Skeletal muscle satellite cell (primary cell): ENCODE measurements around the gene LNX1. TPM values are rescaled to one million over a fixed set of nuclear protein-coding genes. Genes with fewer than 3 reads are reported as not detected.

Experiments
- H3K27me3 ChIP-seq: 2 replicates; pipeline ENCODE4 v1.7.0; 2013; ENCODE audit warnings: low read length; ENCODE audit not compliant: control insufficient read depth, insufficient read depth
- H3K36me3 ChIP-seq: 2 replicates; pipeline ENCODE4 v1.7.0; 2013; ENCODE audit warnings: mild to moderate bottlenecking, control low read depth, low read length; ENCODE audit not compliant: insufficient read depth
- H3K4me1 ChIP-seq: 2 replicates; pipeline ENCODE4 v1.7.0; 2013; ENCODE audit warnings: low read length; ENCODE audit not compliant: control insufficient read depth, insufficient read depth
- H3K4me2 ChIP-seq: 2 replicates; pipeline ENCODE4 v1.7.0; 2013; ENCODE audit warnings: mild to moderate bottlenecking, low read length
- H3K4me3 ChIP-seq: 2 replicates; pipeline ENCODE4 v1.7.0; 2013; ENCODE audit warnings: low read length
- H3K9ac ChIP-seq: 2 replicates; pipeline ENCODE4 v1.7.0; 2013; ENCODE audit warnings: mild to moderate bottlenecking, low read depth, low read length, moderate library complexity
- H3K9me3 ChIP-seq: replicated peaks from 2 replicates; pipeline ENCODE4 v1.7.0; 2013; ENCODE audit warnings: mild to moderate bottlenecking, control low read depth, low read length
- total RNA-seq: library from RNA; depleted of rRNA; stranded (reverse); fragments of >200 nt; gene quantifications from 2 replicates; pipeline ENCODE4 v1.2.3, GENCODE V29; 2012; rRNA removed

LNX1 gene
- total RNA-seq, result 2.8 and 3.9 TPM in 2 replicates

DNA sequence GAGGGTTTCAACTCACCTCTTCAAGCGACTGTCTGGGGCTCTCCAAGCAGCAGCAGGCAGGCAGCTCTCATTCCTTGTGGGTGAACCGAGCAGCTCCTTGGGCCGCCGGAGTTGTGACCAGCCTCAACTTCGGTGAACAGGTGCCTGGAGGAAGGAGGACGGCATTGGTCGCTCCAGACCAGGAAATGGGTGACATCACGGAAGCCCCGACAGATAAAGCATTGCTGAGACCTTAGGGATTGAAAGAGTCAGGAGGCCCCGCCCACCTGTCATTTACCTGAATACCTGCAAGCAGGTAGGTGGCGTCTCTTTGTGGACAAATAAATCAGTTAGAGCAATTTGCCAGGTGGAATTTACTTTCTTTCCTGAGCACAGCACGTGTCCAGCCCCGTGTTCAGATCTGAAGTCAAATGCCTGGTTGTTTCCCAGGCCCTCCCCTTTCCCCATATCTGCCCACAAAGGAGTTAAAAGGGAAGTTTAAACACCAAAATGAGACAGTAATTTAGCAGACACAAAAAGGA is at the start of gene LNX1:
Gene LNX1 (minus strand): TSS at position 115 of the 521 bp plus-strand sequence. CDS start 17,484 bp downstream, outside the sequence.
- H3K4me2 ChIP-seq, result no peak within 1 kb of the TSS
- H3K27me3 ChIP-seq, result no peaks in the 10 kb centered on the region
- no peaks in the 10 kb centered on the region for H3K36me3 ChIP-seq
- peaks cover 5% of the 10 kb centered on the region for H3K4me1 ChIP-seq
- no peak within 1 kb of the TSS for H3K4me3 ChIP-seq
- no peaks in the 10 kb centered on the region for H3K9me3 ChIP-seq
- no peak within 1 kb of the TSS for H3K9ac ChIP-seq

DNA sequence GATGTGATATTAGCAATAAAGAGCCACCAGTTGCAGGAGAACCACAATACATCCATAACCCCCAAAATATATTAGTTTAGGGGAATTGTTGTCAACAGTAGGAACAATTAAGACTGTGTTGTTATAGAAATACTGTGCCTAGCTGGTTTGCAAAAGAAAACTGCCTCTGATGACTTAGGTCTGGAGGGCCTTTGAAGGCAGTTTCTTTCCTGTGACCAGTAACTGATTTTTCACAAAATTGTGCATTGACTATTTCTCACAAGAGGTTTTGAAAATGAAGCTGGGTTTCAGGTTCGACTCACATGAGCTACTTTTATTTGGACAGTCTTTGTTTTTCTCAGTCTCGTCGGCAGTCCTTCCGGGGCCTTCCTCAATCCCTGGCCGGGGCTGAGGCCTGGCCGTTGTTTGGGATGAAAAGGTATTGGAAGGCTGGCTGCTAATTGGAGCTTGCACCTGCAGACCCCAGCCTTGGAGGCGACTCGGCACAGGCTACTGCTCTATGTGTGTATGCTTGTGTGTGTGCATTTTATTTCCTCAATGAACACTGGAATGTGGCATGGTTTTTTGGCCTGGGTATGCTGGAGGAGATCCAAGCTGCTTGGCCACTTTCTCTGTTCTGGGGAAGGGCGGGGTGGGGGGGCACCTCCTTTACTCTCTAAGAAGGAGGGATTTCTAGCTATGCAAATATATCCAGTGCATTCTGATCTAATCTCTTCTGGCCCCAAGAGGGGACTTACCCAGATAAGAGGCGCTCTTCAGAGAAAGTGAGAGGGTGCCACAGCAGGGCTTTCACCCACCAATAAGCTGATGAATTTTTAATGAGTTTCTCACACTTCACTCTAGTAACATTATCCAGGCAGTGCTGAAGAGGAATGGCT is 49.5 kb upstream of the LNX1 start:
- H3K36me3 ChIP-seq, result no peaks in the 10 kb centered on the region
- no peak overlapping the region for H3K9ac ChIP-seq
- no peak overlapping the region for H3K4me2 ChIP-seq
- no peak overlapping the region for H3K4me3 ChIP-seq
- no peaks in the 10 kb centered on the region for H3K27me3 ChIP-seq
- H3K4me1 ChIP-seq, result no peaks in the 10 kb centered on the region
- no peaks in the 10 kb centered on the region for H3K9me3 ChIP-seq

DNA sequence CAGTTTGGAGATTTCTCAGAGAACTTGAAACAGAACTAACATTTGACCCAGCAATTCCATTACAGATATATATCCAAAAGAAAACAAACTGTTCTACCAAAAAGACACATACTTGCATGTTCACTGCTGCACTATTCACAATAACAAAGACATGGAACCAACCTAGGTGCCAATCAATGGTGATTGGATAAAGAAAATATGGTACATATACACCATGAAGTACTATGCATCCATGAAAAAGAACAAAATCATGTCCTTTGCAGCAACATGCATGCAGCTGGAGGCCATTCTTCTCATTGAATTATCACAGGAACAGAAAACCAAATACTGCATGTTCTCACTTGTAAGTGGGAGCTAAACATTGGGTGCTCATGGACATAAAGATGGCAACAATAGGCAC is 47.6 kb upstream of the LNX1 start:
- Histone ChIP-seq H3K4me2 (no peak overlapping the region), H3K27me3 (no peaks in the 10 kb centered on the region), H3K9me3 (no peaks in the 10 kb centered on the region), H3K9ac (no peak overlapping the region), H3K36me3 (no peaks in the 10 kb centered on the region), H3K4me3 (no peak overlapping the region), H3K4me1 (peaks cover 1% of the 10 kb centered on the region)

DNA sequence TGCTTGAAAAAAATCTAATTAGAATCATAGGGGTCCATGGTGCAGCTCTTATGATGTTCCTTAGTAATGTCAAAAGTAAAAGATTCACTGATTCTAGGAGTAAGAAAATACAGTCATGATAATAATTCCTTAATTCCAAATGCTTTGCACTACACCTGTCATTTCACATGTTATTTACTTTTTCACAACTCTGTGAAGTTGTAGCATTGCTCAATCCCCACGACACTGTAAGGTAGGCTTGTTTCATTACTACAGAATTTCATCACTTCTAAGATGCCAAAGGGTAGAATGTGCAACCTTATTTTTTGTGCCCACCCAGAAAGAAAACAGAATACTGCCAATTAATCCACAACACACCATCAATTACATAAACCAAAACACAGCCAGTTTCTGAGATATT is 46.1 kb upstream of the LNX1 start:
- no peak overlapping the region for H3K4me3 ChIP-seq
- peaks cover 8% of the 10 kb centered on the region for H3K4me1 ChIP-seq
- no peaks in the 10 kb centered on the region for H3K9me3 ChIP-seq
- H3K4me2 ChIP-seq, result no peak overlapping the region
- H3K27me3 ChIP-seq, result no peaks in the 10 kb centered on the region
- no peak overlapping the region for H3K9ac ChIP-seq
- H3K36me3 ChIP-seq, result no peaks in the 10 kb centered on the region

DNA sequence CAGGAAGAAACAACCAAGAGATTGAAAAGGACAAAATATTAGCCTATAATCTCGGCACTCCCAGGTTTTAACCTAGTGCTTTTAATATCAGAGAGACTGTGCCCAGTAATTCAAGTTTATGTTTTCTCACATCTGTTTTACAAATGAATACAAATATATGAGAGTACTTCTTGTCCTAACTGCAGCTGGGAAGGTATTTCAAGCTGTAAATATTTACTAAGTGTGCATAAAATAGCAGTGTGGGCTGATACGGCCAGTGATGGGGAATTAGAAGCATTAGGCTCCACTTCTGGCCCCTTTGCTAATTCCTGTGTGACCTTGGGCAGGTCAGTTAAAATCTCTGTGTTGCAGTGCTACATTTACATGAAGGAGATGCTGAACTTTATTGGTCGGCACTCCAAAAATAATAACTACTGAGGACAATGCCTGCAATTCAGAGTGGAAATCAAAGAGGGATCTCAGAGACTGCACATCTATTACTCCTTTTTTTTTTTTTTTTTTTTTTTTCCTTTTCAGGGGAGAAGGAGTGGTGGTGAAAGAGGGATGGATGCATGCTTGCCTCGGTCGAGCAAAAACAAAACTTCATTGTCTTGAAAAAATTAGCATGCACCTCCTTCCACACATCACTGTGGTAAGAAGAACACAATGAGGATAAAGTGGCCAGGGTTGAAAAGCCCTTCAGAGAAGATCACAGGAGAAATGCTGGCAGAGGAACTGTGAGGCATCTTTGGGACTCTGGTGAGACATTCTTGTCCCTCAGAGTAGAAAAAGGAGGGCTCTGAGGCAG is 44.6 kb upstream of the LNX1 start:
- Histone ChIP-seq H3K9ac (no peak overlapping the region), H3K4me2 (no peak overlapping the region), H3K4me1 (peaks cover 8% of the 10 kb centered on the region), H3K4me3 (no peak overlapping the region), H3K36me3 (no peaks in the 10 kb centered on the region), H3K27me3 (no peaks in the 10 kb centered on the region), H3K9me3 (no peaks in the 10 kb centered on the region)

DNA sequence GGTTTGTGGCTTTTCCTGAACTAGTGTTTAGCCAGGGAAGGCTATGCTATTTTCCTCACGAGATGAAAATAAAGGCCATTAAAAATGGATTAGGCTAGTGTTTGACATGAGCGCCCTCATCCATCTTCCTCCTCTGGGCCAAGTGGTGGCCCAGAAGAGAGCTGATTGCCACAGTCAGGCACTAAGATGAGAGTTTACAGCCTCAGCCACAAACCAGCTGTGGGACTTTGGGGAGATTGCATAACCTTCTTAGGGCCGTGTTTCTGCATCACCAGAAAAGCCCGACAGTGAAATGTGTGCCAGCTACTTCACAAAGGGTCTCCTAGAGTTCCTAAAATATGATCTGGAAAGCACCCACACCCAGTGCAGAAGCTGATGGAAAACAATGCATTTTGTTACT is 42.3 kb upstream of the LNX1 start:
- Histone ChIP-seq H3K4me1 (peaks cover 8% of the 10 kb centered on the region), H3K9ac (no peak overlapping the region), H3K27me3 (no peaks in the 10 kb centered on the region), H3K4me3 (no peak overlapping the region), H3K4me2 (peak overlapping the region; percentile 46), H3K36me3 (no peaks in the 10 kb centered on the region), H3K9me3 (no peaks in the 10 kb centered on the region)

DNA sequence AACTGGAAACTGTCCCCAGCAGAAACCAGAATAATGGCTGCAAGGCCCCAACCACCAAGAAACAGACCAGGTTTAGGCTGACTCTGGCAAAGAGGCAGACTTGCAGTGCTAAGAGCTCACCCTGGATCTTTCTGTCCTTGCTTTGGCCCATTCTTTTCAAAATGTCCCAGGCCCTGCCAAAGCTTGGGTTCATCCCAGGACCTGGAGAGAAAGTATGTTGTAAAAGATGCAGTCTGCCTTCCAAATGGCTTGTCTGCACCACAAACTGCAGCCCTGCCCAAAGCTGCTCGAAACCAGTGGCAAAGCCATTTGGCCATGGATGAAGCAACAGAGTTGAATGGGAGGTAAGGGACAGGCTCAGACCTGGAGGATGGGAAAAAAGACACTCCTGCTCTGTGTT is 38.0 kb upstream of the LNX1 start:
- H3K27me3 ChIP-seq, result no peaks in the 10 kb centered on the region
- no peak overlapping the region for H3K4me3 ChIP-seq
- H3K9me3 ChIP-seq, result no peaks in the 10 kb centered on the region
- H3K9ac ChIP-seq, result no peak overlapping the region
- H3K4me1 ChIP-seq, result peaks cover 8% of the 10 kb centered on the region
- H3K4me2 ChIP-seq, result no peak overlapping the region
- no peaks in the 10 kb centered on the region for H3K36me3 ChIP-seq

DNA sequence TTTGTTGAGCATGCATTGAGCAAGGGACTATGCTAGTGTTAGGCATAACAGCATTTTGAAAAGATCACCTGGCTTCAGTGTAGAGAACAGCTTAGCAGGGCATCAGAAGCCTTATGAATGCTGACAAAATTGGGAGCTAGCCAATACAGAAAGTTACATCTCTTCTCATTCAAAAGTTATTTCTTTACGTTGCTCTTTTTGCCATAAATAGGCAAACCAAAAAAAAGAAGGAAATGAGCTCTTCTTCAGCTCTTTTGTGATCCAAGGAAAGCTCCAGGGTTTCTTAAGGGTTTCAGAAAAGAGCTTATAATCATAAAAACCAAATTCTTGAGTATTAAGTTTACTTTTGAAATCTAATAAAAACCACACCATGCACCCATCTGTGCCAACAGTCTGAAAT is 35.2 kb upstream of the LNX1 start:
- peaks cover 6% of the 10 kb centered on the region for H3K4me1 ChIP-seq
- no peaks in the 10 kb centered on the region for H3K36me3 ChIP-seq
- H3K9me3 ChIP-seq, result no peaks in the 10 kb centered on the region
- no peaks in the 10 kb centered on the region for H3K27me3 ChIP-seq
- no peak overlapping the region for H3K4me2 ChIP-seq
- no peak overlapping the region for H3K4me3 ChIP-seq
- no peak overlapping the region for H3K9ac ChIP-seq

DNA sequence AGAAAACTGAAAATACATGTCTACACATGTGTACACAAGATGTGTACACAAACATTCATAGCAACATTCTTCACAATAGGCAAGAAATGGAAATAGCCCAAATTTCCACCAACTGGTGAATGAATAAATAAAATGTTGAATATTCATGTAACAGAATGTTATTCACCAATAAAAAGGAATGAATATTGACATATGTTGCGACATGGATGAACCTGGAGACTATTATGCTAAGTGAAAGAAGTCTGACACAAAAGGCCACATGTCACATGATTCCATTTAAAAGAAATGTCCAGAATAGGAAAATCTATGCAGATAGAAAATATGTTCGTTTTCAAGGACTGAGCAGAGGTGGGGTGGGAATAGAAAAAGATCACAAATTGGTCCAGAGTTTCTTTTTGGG is 34.6 kb upstream of the LNX1 start:
- Histone ChIP-seq H3K9me3 (no peaks in the 10 kb centered on the region), H3K4me1 (peaks cover 6% of the 10 kb centered on the region), H3K4me2 (no peak overlapping the region), H3K36me3 (no peaks in the 10 kb centered on the region), H3K27me3 (no peaks in the 10 kb centered on the region), H3K4me3 (no peak overlapping the region), H3K9ac (no peak overlapping the region)

DNA sequence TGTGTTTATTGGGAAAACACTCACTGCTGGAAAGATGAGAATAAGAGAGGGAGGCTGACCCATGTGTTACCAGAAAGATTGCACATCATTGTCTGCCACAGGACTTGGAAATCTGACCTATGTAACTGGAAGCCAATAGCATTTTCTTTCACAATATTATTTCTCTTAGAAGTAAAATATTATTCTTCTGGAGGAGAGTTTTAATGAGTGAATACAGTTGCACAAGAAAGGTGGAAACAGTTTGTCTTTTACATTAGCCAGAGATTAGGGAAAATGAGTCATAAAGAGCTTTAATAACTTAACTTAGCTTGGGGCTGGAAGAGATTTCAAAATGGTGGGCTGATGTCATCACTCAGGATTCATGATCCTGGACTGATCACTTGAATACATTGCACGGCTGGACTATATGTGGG is 31.5 kb upstream of the LNX1 start:
- Histone ChIP-seq H3K36me3 (no peaks in the 10 kb centered on the region), H3K9ac (no peak overlapping the region), H3K27me3 (no peaks in the 10 kb centered on the region), H3K4me3 (no peak overlapping the region), H3K4me1 (peaks cover 6% of the 10 kb centered on the region), H3K9me3 (no peaks in the 10 kb centered on the region), H3K4me2 (no peak overlapping the region)

DNA sequence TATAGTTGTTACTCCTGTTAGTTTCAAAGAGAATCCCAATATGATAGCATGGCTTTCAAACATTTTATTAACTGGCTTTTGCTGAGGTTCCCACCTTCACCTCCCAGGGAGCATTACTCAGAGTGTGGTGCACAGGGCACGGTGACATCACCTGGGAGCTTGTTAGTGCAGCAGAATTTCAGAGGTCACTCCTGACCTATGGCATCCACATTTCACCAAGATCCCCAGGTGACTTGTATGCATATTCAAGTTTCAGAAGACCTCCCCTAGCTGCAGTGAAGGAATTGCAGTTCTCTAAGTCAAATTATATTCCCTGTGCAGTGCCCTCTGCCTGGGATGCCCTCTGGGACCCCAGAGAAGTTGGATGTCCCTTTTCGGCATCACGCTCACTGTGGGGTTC is 29.7 kb upstream of the LNX1 start:
- Histone ChIP-seq H3K9ac (no peak overlapping the region), H3K4me2 (no peak overlapping the region), H3K36me3 (no peaks in the 10 kb centered on the region), H3K27me3 (no peaks in the 10 kb centered on the region), H3K4me1 (peaks cover 6% of the 10 kb centered on the region), H3K4me3 (no peak overlapping the region), H3K9me3 (no peaks in the 10 kb centered on the region)
